Natural killer cell (primary cell): ENCODE data around the gene MAFG. TPM values are rescaled to one million over a fixed set of nuclear protein-coding genes. Genes with fewer than 3 reads are reported as not detected.

Experiments
- ATAC-seq, 3 donors: fragments of 150-1000 bp in 2 of 3; fragments of 200-7000 bp in 1 of 3; cut with Tn5 transposase; 1 replicate in 1 of 3; 2 replicates in 2 of 3; pipeline ENCODE4 v1.10.0; 2021; ENCODE audit warnings: mild to moderate bottlenecking in 2 of 3, moderate library complexity in 2 of 3
- DNase-seq, 2 donors: peaks; one replicate each; pipeline versions ENCODE4 v3.0.0 to v3.0.0-alpha.2; 2013 to 2021; ENCODE audit warnings: mixed read lengths in 1 of 2
- H3K27ac ChIP-seq: one replicate; pipeline ENCODE4 v1.5.1; 2013; ENCODE audit warnings: mild to moderate bottlenecking, low read length
- H3K27me3 ChIP-seq: one replicate; pipeline ENCODE4 v1.6.1; 2013; ENCODE audit warnings: low read length; ENCODE audit not compliant: control insufficient read depth, insufficient read depth
- H3K36me3 ChIP-seq: one replicate; pipeline ENCODE4 v1.6.1; 2013; ENCODE audit warnings: low read length; ENCODE audit not compliant: control insufficient read depth, insufficient read depth
- H3K4me1 ChIP-seq: one replicate; pipeline ENCODE4 v1.6.1; 2013; ENCODE audit warnings: low read length; ENCODE audit not compliant: control insufficient read depth, insufficient read depth
- H3K4me3 ChIP-seq: one replicate; pipeline ENCODE4 v1.5.1; 2013; ENCODE audit warnings: low read length
- H3K9me3 ChIP-seq: one replicate; pipeline ENCODE4 v1.6.1; 2013; ENCODE audit warnings: low read length; ENCODE audit not compliant: control insufficient read depth, insufficient read depth
- H3K27ac Mint-ChIP-seq, 2 donors: one replicate each; pipeline ENCODE4 v1.8.0; 2022; ENCODE audit warnings: mild to moderate bottlenecking in 2 of 2, mixed read lengths in 2 of 2, moderate library complexity in 1 of 2
- H3K27me3 Mint-ChIP-seq, 2 donors: one replicate each; pipeline ENCODE4 v1.8.0; 2022; ENCODE audit warnings: low read depth in 2 of 2, mixed read lengths in 2 of 2
- H3K36me3 Mint-ChIP-seq: one replicate; pipeline ENCODE4 v1.8.0; 2022; ENCODE audit warnings: mixed read lengths
- H3K4me1 Mint-ChIP-seq, 2 donors: one replicate each; pipeline ENCODE4 v1.8.0; 2022; ENCODE audit warnings: mixed read lengths in 2 of 2
- H3K4me3 Mint-ChIP-seq: one replicate; pipeline ENCODE4 v1.8.0; 2022; ENCODE audit warnings: mild to moderate bottlenecking, moderate library complexity, mixed read lengths
- H3K9me3 Mint-ChIP-seq, 2 donors: one replicate each; pipeline ENCODE4 v1.8.0; 2022; ENCODE audit warnings: mixed read lengths in 2 of 2
- WGBS: methylation state at CpG from one replicate; pipeline ENCODE4 v1.1.7; 2013; ENCODE audit warnings: missing lambda C conversion rate; ENCODE audit not compliant: insufficient coverage; 5-methylcytosine and 5-hydroxymethylcytosine counted together
- intact Hi-C: fragments of 100-400 bp; cut with micrococcal nuclease; formaldehyde crosslinking; loops from one replicate; pipeline ENCODE4 v1.14.2; 2022
- total RNA-seq, 4 donors: library from RNA; stranded (reverse); fragments of 120-200 nt in 1 of 4; gene quantifications; one replicate each; pipeline versions ENCODE4 v1.2.3 to v1.2.4, GENCODE V29; 2013 to 2022
- TF ChIP-seq, protein P1 (sequence below): fragments of 200-600 bp; IDR thresholded peaks from one replicate; pipeline ENCODE4 v1.8.0; 2022; ENCODE audit warnings: antibody characterized with exemption

Gene MAFG
- total RNA-seq, 3 donors from 2014 or later (not counting 1 experiment from before 2014, with no cell fraction given), result 11.9 to 14.6 (median 13.2) TPM

DNA sequence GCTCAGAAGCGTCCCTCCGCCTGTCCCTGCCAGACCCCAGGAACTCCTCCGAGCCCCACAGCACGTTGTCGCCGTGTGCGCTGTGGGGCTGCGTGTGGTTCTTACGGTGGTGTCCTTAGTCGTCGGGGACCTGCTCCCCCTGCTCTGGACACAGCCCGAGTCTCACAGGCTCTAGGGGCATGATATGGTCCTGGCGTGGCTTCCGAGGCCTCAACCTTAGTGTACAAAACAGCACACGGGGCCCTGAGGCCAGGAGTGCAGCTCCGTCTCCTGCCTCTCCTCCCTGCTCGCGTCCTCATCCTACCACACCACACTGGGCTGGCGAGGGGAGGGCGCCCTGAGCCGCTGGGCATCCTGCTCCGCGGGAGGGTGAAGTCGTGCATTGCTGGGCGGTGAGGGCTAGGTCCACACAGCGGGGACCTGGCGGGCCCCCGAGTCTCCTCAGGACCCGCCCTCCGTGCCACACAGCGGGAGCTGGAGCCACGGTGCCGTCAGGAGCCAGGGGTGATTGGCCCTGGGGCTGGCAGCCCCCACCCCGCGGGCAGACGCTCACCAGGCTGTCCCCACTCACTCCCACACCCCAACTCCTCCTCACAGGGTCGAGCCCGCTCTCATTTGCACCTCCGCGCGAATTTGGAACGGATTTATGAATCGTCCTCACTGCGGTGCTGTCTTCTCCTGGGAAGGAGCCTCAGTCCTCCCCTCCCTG lies 1.2 kb upstream of the MAFG start:
- intact Hi-C loops, result no loop called here
- Histone ChIP-seq H3K27ac (no peak overlapping the region), H3K4me3 (peak overlapping the region; percentile 20), H3K27me3 (peaks cover 13% of the 10 kb centered on the region), H3K9me3 (no peaks in the 10 kb centered on the region), H3K36me3 (no peaks in the 10 kb centered on the region), H3K4me1 (peaks cover 39% of the 10 kb centered on the region)
- Mint-ChIP-seq H3K4me1 (peaks cover 5 to 15% of the 10 kb centered on the region in 2 donors), H3K27ac (peak overlapping the region; percentile 69 to 70), H3K9me3 (no peaks in the 10 kb centered on the region), H3K4me3 (peak overlapping the region; percentile 40), H3K27me3 (peaks cover 0 to 17% of the 10 kb centered on the region in 2 donors), H3K36me3 (no peaks in the 10 kb centered on the region)
- TF ChIP-seq, protein P1, sequence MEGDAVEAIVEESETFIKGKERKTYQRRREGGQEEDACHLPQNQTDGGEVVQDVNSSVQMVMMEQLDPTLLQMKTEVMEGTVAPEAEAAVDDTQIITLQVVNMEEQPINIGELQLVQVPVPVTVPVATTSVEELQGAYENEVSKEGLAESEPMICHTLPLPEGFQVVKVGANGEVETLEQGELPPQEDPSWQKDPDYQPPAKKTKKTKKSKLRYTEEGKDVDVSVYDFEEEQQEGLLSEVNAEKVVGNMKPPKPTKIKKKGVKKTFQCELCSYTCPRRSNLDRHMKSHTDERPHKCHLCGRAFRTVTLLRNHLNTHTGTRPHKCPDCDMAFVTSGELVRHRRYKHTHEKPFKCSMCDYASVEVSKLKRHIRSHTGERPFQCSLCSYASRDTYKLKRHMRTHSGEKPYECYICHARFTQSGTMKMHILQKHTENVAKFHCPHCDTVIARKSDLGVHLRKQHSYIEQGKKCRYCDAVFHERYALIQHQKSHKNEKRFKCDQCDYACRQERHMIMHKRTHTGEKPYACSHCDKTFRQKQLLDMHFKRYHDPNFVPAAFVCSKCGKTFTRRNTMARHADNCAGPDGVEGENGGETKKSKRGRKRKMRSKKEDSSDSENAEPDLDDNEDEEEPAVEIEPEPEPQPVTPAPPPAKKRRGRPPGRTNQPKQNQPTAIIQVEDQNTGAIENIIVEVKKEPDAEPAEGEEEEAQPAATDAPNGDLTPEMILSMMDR, result no peak
- DNase-seq (peak in 1 of 2 donors; percentile 37), ATAC-seq (no peak)
- WGBS, result 24% methylated on average over 44 of the region's 44 CpGs

DNA sequence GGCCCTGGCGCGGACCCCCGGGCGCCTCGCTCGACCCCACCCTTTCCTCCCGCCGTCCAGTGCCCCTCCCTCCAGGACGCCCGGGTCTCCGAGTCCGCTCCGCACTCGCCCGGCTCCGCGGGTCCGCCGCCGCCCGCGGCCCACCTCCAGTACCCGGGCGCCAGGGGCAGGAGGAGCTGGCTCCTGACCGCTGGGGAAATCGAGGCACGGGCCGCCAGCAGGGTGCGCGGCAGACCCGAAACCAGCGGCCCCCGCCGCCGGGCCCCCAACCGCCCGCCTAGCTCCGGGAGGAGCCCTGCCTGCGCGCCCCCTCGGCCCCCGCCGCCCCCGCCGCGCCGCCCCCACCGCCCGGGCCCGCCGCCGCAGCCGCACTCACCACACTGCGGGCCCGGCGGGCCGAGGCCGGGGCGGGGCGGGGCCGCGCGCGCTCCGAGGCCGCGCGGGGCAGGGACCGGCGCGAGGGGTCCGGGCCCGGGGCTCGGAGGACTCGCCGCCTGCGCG lies 333 bp downstream of the MAFG start:
- Mint-ChIP-seq H3K4me1 (peaks cover 5 to 24% of the 10 kb centered on the region in 2 donors), H3K27me3 (peaks cover 0 to 20% of the 10 kb centered on the region in 2 donors), H3K4me3 (peak overlapping the region; percentile 79), H3K27ac (peak overlapping the region; percentile 69 to 79), H3K36me3 (no peaks in the 10 kb centered on the region), H3K9me3 (no peaks in the 10 kb centered on the region)
- Histone ChIP-seq H3K9me3 (no peaks in the 10 kb centered on the region), H3K27me3 (peaks cover 13% of the 10 kb centered on the region), H3K4me1 (peaks cover 46% of the 10 kb centered on the region), H3K36me3 (peaks cover under 1% of the 10 kb centered on the region), H3K27ac (no peak overlapping the region), H3K4me3 (no peak overlapping the region)
- ATAC-seq (peak in 2 of 3 donors; percentile 7 to 38), DNase-seq (peak in 1 of 2 donors; percentile 35)
- intact Hi-C loops, result no loop called here
- TF ChIP-seq, protein P1, result no peak
- WGBS, result under 1% methylated on average over 78 of the region's 78 CpGs

DNA sequence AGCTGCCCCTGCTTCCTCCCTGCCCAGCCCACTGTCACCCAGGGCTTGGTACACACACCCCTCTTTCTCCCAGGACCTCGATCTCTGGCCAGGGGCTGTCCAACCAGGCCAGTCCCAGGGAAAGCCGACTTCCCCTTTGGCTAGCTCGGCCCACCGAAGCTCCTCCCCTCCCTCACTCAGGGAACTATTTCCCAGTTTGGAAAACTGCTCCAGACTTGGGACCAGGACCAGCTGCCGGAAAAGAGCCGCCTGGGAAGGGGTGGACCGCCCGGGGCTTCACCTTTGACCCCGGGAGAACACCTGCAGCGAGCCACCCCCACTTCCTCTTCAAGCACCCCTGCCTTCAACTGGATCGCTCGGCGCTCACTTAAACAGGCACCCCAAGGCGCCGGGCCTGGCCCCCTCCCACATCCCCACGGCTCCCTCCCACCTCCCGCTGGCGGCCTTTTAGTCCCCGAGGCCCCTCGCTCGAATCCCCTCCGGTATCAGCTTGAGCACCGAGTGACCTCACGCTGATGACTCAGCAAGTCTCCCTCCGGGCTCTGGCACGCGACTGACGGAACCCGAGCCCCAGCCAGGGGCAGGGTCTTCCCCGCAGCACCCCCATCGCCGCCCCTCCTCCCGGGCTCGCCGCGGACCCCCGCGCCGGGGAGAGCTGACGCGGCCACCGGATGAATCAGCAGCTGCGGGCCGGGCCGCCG lies 934 bp downstream of the MAFG start:
- 1% methylated on average over 46 of the region's 46 CpGs for WGBS
- Histone ChIP-seq H3K9me3 (no peaks in the 10 kb centered on the region), H3K36me3 (peaks cover 2% of the 10 kb centered on the region), H3K27me3 (peaks cover 13% of the 10 kb centered on the region), H3K4me3 (peak overlapping the region; percentile 47), H3K4me1 (peaks cover 51% of the 10 kb centered on the region), H3K27ac (peak overlapping the region; percentile 57)
- H3K36me3 Mint-ChIP-seq, result no peaks in the 10 kb centered on the region
- DNase-seq (peak; percentile 45 to 72), ATAC-seq (peak in 2 of 3 donors; percentile 32 to 34)
- H3K4me3 Mint-ChIP-seq, result peak overlapping the region; percentile 75
- H3K27ac Mint-ChIP-seq, result peak overlapping the region; percentile 18 to 79
- no peaks in the 10 kb centered on the region for H3K9me3 Mint-ChIP-seq
- TF ChIP-seq, protein P1, result no peak
- H3K27me3 Mint-ChIP-seq, result peaks cover 0 to 14% of the 10 kb centered on the region in 2 donors
- intact Hi-C loops, result no loop called here
- H3K4me1 Mint-ChIP-seq, result peaks cover 5 to 24% of the 10 kb centered on the region in 2 donors
